K562 (cell line): Measurements from ENCODE around the gene ERF. TPM values are rescaled to one million over a fixed set of nuclear protein-coding genes. Genes with fewer than 3 reads are reported as not detected.
A peak's percentile ranks its signal among the peaks of the same experiment; 100 is the strongest.

ENCODE experiments used
- CHD1 ChIP-seq: fragments of 200-600 bp; sonication (generic); IDR thresholded peaks from one replicate; pipeline ENCODE4 v1.6.1; 2012; ENCODE audit warnings: mild to moderate bottlenecking, moderate library complexity, low read length, inconsistent platforms
- HDAC2 ChIP-seq: fragments of 450-650 bp; IDR thresholded peaks from 2 replicates; pipeline ENCODE4 v1.6.1; 2016; ENCODE audit warnings: mild to moderate bottlenecking
- MTA3 ChIP-seq: fragments of 450-650 bp; formaldehyde crosslinking; IDR thresholded peaks from 2 replicates; pipeline ENCODE4 v1.6.1; 2017; ENCODE audit warnings: mild to moderate bottlenecking, borderline replicate concordance
- NFIX ChIP-seq: fragments of 250-450 bp; sonication (Bioruptor Pico); IDR thresholded peaks from 2 replicates; pipeline ENCODE4 v1.4.0; 2020; ENCODE audit warnings: low read depth, mild to moderate bottlenecking, moderate library complexity
- NR1H2 ChIP-seq: sonication (generic); formaldehyde crosslinking; IDR thresholded peaks from 2 replicates; pipeline ENCODE4 v1.4.0; 2020; ENCODE audit warnings: mild to moderate bottlenecking, missing genetic modification reagents
- SMARCA4 ChIP-seq: fragments of 450-650 bp; IDR thresholded peaks from 2 replicates; pipeline ENCODE4 v1.6.1; 2016
- SNIP1 ChIP-seq: fragments of 450-650 bp; IDR thresholded peaks from 2 replicates; pipeline ENCODE4 v1.7.1; 2017; ENCODE audit warnings: low read depth, mild to moderate bottlenecking
- ZBED1 ChIP-seq: IDR thresholded peaks from 2 replicates; pipeline ENCODE4 v1.6.1; 2014
- ZFX ChIP-seq: sonication (generic); formaldehyde crosslinking; IDR thresholded peaks from 2 replicates; pipeline ENCODE4 v1.8.0; 2022; ENCODE audit warnings: mild to moderate bottlenecking, missing genetic modification reagents, moderate library complexity
- polyA plus RNA-seq, 8 experiments: library from polyadenylated mRNA; depleted of rRNA in 4 of 8; stranded (reverse) in 5 of 8; unstranded in 3 of 8; fragments of >200 nt; fragmentation: Nextera tagmentation in 2 of 8; fragmentation: Illumina TruSeq in 1 of 8; extraction: Ambion mirVana in 2 of 8; extraction: Trizol in 1 of 8; gene quantifications; 2 replicates each; pipeline versions ENCODE4 v1.2.1 to v1.2.3, GENCODE V29; 2011 to 2014; ENCODE audit warnings: inconsistent platforms in 1 of 8, missing spikeins in 1 of 8
- total RNA-seq, 7 experiments: library from RNA; depleted of rRNA in 6 of 7; stranded (reverse); fragments of >200 nt in 6 of 7; fragmentation: Illumina TruSeq in 2 of 7; extraction: Trizol in 2 of 7; gene quantifications; 2 replicates each; pipeline versions ENCODE4 v1.2.1 to v1.2.3, GENCODE V29; 2011 to 2021; ENCODE audit warnings: low replicate concordance in 1 of 7
- TF ChIP-seq, protein P1 (sequence below): fragments of 250-450 bp; sonication (Bioruptor Pico); IDR thresholded peaks from 2 replicates; pipeline ENCODE4 v1.9.0; 2021; ENCODE audit warnings: mild to moderate bottlenecking, inconsistent platforms
- TF ChIP-seq, protein P2 (sequence below): fragments of 450-650 bp; IDR thresholded peaks from 2 replicates; pipeline ENCODE4 v1.6.1; 2016; ENCODE audit warnings: borderline replicate concordance
- TF ChIP-seq, protein P3 (sequence below): fragments of 450-650 bp; formaldehyde crosslinking; IDR thresholded peaks from 2 replicates; pipeline ENCODE4 v1.4.0; 2022; ENCODE audit warnings: missing genetic modification characterization
- TF ChIP-seq, protein P4 (sequence below): fragments of 450-650 bp; formaldehyde crosslinking; conservative IDR thresholded peaks from 2 replicates; pipeline ENCODE4 v1.4.0; 2022; ENCODE audit warnings: mild to moderate bottlenecking, missing genetic modification characterization
- TF ChIP-seq, protein P5 (sequence below): sonication (generic); formaldehyde crosslinking; IDR thresholded peaks from 2 replicates; pipeline ENCODE4 v1.8.0; 2022; ENCODE audit warnings: mild to moderate bottlenecking, missing genetic modification reagents

ERF gene
- total and polyA plus RNA-seq, 9 of the 15 experiments (the other 6 are each of a cell fraction or from before 2014, with no cell fraction given) = 0.03 to 75.4 (median 27.0) TPM

DNA sequence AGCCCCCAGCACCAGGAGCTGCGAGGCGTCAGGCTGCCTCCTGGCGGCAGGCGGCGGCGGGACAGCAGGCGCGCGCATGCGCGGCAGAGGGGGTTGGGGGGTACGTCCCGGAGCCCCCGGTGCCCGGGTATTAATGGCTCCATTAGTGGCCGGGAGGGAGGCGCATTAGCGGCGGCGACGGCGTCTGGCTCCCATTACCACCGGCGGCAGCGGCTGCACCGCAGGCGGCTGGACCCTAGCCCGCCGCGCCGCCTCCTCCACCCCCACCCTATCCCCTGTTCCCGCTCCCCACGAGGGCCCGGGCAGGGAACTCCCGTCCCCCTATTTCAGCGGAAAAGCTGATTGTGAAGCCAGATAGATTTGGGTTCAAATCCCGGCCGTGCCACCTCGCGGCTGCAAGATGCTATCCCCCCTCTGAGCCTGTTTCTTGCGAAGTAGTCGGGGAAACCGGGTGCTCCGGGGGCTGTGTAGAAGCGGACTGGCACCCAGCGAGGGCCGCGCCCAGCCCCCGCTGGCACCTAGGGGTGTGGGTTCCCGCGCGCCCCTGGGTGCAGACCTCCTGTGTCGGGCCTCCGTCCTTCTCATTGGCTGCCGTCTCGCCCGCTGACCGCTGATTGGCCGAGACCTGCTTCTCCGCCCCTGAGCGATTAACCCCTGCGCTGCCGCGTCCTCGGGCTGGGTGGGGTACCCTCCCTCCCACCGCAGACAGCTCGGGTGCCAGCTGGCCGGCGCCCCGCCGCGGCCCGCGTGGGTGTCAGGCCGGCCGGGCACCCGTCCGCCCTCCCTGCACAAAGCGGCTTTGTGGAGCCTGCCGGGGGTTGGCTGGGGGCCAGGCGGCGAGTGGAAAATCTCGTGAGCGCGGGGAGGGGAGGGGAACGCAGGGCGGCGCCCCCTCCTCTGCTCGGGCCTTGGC, 25.2 kb upstream of the ERF start (continued):
- TF ChIP-seq, protein P1, sequence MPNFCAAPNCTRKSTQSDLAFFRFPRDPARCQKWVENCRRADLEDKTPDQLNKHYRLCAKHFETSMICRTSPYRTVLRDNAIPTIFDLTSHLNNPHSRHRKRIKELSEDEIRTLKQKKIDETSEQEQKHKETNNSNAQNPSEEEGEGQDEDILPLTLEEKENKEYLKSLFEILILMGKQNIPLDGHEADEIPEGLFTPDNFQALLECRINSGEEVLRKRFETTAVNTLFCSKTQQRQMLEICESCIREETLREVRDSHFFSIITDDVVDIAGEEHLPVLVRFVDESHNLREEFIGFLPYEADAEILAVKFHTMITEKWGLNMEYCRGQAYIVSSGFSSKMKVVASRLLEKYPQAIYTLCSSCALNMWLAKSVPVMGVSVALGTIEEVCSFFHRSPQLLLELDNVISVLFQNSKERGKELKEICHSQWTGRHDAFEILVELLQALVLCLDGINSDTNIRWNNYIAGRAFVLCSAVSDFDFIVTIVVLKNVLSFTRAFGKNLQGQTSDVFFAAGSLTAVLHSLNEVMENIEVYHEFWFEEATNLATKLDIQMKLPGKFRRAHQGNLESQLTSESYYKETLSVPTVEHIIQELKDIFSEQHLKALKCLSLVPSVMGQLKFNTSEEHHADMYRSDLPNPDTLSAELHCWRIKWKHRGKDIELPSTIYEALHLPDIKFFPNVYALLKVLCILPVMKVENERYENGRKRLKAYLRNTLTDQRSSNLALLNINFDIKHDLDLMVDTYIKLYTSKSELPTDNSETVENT (CRISPR knock-in tag) = 0 out of 2 replicates have a peak, but pooled peaks have one; percentile 11
- TF ChIP-seq, protein P2, sequence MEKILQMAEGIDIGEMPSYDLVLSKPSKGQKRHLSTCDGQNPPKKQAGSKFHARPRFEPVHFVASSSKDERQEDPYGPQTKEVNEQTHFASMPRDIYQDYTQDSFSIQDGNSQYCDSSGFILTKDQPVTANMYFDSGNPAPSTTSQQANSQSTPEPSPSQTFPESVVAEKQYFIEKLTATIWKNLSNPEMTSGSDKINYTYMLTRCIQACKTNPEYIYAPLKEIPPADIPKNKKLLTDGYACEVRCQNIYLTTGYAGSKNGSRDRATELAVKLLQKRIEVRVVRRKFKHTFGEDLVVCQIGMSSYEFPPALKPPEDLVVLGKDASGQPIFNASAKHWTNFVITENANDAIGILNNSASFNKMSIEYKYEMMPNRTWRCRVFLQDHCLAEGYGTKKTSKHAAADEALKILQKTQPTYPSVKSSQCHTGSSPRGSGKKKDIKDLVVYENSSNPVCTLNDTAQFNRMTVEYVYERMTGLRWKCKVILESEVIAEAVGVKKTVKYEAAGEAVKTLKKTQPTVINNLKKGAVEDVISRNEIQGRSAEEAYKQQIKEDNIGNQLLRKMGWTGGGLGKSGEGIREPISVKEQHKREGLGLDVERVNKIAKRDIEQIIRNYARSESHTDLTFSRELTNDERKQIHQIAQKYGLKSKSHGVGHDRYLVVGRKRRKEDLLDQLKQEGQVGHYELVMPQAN = 0 out of 2 replicates have a peak, but pooled peaks have one; percentile 10
- peak; percentile 94 for TF ChIP-seq MTA3
- 0 out of 2 replicates have a peak, but pooled peaks have one; percentile 40 for TF ChIP-seq HDAC2
- TF ChIP-seq, protein P3, sequence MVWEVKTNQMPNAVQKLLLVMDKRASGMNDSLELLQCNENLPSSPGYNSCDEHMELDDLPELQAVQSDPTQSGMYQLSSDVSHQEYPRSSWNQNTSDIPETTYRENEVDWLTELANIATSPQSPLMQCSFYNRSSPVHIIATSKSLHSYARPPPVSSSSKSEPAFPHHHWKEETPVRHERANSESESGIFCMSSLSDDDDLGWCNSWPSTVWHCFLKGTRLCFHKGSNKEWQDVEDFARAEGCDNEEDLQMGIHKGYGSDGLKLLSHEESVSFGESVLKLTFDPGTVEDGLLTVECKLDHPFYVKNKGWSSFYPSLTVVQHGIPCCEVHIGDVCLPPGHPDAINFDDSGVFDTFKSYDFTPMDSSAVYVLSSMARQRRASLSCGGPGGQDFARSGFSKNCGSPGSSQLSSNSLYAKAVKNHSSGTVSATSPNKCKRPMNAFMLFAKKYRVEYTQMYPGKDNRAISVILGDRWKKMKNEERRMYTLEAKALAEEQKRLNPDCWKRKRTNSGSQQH (CRISPR knock-in tag) = 0 out of 2 replicates have a peak, but pooled peaks have one; percentile 7
- TF ChIP-seq ZBED1 = no peak
- no peak for TF ChIP-seq NFIX (CRISPR knock-in tag)
- TF ChIP-seq, protein P4, sequence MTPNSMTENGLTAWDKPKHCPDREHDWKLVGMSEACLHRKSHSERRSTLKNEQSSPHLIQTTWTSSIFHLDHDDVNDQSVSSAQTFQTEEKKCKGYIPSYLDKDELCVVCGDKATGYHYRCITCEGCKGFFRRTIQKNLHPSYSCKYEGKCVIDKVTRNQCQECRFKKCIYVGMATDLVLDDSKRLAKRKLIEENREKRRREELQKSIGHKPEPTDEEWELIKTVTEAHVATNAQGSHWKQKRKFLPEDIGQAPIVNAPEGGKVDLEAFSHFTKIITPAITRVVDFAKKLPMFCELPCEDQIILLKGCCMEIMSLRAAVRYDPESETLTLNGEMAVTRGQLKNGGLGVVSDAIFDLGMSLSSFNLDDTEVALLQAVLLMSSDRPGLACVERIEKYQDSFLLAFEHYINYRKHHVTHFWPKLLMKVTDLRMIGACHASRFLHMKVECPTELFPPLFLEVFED = no peak
- TF ChIP-seq SNIP1 = no peak
- TF ChIP-seq SMARCA4 = 0 out of 2 replicates have a peak, but pooled peaks have one; percentile 8
- TF ChIP-seq, protein P5, sequence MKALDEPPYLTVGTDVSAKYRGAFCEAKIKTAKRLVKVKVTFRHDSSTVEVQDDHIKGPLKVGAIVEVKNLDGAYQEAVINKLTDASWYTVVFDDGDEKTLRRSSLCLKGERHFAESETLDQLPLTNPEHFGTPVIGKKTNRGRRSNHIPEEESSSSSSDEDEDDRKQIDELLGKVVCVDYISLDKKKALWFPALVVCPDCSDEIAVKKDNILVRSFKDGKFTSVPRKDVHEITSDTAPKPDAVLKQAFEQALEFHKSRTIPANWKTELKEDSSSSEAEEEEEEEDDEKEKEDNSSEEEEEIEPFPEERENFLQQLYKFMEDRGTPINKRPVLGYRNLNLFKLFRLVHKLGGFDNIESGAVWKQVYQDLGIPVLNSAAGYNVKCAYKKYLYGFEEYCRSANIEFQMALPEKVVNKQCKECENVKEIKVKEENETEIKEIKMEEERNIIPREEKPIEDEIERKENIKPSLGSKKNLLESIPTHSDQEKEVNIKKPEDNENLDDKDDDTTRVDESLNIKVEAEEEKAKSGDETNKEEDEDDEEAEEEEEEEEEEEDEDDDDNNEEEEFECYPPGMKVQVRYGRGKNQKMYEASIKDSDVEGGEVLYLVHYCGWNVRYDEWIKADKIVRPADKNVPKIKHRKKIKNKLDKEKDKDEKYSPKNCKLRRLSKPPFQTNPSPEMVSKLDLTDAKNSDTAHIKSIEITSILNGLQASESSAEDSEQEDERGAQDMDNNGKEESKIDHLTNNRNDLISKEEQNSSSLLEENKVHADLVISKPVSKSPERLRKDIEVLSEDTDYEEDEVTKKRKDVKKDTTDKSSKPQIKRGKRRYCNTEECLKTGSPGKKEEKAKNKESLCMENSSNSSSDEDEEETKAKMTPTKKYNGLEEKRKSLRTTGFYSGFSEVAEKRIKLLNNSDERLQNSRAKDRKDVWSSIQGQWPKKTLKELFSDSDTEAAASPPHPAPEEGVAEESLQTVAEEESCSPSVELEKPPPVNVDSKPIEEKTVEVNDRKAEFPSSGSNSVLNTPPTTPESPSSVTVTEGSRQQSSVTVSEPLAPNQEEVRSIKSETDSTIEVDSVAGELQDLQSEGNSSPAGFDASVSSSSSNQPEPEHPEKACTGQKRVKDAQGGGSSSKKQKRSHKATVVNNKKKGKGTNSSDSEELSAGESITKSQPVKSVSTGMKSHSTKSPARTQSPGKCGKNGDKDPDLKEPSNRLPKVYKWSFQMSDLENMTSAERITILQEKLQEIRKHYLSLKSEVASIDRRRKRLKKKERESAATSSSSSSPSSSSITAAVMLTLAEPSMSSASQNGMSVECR (CRISPR knock-in tag) = peak; percentile 64; the same call in 1 of the 2 replicates
- TF ChIP-seq ZFX (CRISPR knock-in tag) = peak; percentile 59
- no peak for TF ChIP-seq NR1H2 (CRISPR knock-in tag)
- TF ChIP-seq CHD1 = peak; percentile 42
